ENCODE measurements around the gene EMID1. TPM values are rescaled to one million over a fixed set of nuclear protein-coding genes. Genes with fewer than 3 reads are reported as not detected.

The EMID1 gene
- total RNA-seq, 1 donor from 2014 or later, result 10.4 TPM

DNA sequence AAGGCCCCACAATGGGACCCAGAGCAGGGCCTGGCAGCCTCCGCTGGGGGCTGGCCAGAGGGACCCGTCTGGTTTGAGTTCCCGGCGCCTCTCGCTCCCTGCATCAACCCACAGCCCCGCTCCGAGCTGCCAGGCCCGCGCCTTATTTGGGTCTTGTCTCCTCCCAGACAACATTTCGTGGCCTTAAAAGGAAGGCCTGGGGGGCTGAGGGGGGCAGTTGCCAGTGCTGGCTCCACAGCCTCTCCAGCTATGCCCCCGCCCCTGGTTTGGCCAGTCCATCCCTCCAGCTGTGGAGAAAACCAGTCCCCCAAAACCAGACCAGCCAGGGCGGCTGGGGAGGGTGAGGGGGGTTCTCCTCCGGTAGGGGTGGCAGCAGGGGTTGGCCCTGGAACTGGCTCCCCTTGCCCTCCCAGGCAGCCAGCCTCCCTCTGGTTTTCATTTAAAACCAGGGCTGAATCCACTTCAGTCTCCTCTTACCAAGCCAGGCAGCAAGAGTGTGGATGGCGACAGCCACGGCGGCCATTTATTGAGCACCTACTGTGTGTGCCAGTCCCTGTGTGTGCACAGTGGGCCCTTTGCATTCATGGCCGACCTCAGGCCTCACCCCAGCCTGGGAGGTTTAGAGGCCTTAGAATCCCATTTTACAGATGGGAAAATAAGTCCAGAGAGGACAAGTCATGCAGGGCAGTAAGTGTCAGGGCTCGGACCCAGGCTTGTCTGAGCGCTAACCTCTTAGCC is 18.6 kb downstream of the EMID1 start:
- Mint-ChIP-seq H3K36me3 (ENCODE audit: low read depth) (no peaks in the 10 kb centered on the region), H3K9me3 (no peaks in the 10 kb centered on the region), H3K27me3 (ENCODE audit: low read depth) (peaks cover 2% of the 10 kb centered on the region), H3K4me1 (peaks cover 15% of the 10 kb centered on the region), H3K27ac (ENCODE audit: unreplicated experiment) (no peak overlapping the region), H3K4me3 (no peak overlapping the region)
- TF ChIP-seq, protein P1, sequence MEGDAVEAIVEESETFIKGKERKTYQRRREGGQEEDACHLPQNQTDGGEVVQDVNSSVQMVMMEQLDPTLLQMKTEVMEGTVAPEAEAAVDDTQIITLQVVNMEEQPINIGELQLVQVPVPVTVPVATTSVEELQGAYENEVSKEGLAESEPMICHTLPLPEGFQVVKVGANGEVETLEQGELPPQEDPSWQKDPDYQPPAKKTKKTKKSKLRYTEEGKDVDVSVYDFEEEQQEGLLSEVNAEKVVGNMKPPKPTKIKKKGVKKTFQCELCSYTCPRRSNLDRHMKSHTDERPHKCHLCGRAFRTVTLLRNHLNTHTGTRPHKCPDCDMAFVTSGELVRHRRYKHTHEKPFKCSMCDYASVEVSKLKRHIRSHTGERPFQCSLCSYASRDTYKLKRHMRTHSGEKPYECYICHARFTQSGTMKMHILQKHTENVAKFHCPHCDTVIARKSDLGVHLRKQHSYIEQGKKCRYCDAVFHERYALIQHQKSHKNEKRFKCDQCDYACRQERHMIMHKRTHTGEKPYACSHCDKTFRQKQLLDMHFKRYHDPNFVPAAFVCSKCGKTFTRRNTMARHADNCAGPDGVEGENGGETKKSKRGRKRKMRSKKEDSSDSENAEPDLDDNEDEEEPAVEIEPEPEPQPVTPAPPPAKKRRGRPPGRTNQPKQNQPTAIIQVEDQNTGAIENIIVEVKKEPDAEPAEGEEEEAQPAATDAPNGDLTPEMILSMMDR (conservative IDR thresholded peaks at IDR 0.05), result no peak
- DNase-seq (ENCODE audit: low read depth, low spot score), result no peak

- H3K9me3 Mint-ChIP-seq, result no peaks in the 10 kb centered on the region
- TF ChIP-seq, protein P1 (conservative IDR thresholded peaks at IDR 0.05), result no peak
- peaks cover 2% of the 10 kb centered on the region for H3K27me3 Mint-ChIP-seq (ENCODE audit: low read depth)
- H3K4me3 Mint-ChIP-seq, result no peak overlapping the region
- no peaks in the 10 kb centered on the region for H3K36me3 Mint-ChIP-seq (ENCODE audit: low read depth)
- peak overlapping the region; percentile 50 for H3K27ac Mint-ChIP-seq (ENCODE audit: unreplicated experiment)
- no peak for DNase-seq (ENCODE audit: low read depth, low spot score)
- peaks cover 15% of the 10 kb centered on the region for H3K4me1 Mint-ChIP-seq
These were observed 19.2 kb downstream of the EMID1 start for GRCh38 chr22:29224859-29225410.

DNA sequence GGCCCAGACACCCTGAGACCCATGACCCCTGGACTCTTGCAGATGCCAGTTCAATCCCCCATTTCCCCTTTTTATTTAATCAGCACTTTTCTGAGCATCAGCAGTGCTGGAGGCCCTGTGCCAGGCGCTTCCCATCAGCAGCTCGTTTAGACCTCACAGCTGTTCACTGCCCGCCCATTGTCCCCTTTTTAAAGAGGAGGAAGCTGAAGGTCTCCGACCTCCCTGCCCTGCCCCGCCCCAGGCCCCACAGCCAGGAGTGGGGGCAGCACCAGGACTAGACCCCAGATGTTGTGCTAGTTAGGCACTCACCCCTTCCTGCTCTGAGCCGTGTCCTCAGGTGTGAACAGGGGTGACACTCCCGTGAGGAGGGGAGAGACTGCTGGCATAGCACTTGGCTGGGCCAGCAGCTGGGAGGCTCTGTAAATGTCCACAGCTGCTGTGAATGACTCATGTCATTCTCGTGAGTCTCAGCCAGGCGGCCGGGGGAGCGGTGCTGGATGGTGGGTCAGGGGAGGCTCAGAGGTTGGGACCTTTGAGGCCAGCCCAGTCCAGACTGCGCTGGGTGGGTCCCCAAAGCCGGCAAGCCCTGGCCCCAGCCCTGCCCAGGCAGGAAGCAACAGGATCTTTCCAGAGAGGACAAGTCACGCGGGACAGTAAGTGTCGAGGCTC is 19.9 kb downstream of the EMID1 start:
- no peak for DNase-seq (ENCODE audit: low read depth, low spot score)
- no peaks in the 10 kb centered on the region for H3K9me3 Mint-ChIP-seq
- H3K4me1 Mint-ChIP-seq, result peaks cover 15% of the 10 kb centered on the region
- H3K27ac Mint-ChIP-seq (ENCODE audit: unreplicated experiment), result peak overlapping the region; percentile 50
- H3K36me3 Mint-ChIP-seq (ENCODE audit: low read depth), result no peaks in the 10 kb centered on the region
- TF ChIP-seq, protein P1 (conservative IDR thresholded peaks at IDR 0.05), result no peak
- no peak overlapping the region for H3K4me3 Mint-ChIP-seq
- H3K27me3 Mint-ChIP-seq (ENCODE audit: low read depth), result peaks cover 2% of the 10 kb centered on the region

- Mint-ChIP-seq H3K36me3 (ENCODE audit: low read depth) (no peaks in the 10 kb centered on the region), H3K9me3 (no peaks in the 10 kb centered on the region), H3K27ac (ENCODE audit: unreplicated experiment) (no peak overlapping the region), H3K27me3 (ENCODE audit: low read depth) (peaks cover 2% of the 10 kb centered on the region), H3K4me3 (no peak overlapping the region), H3K4me1 (peaks cover 15% of the 10 kb centered on the region)
- no peak for DNase-seq (ENCODE audit: low read depth, low spot score)
- TF ChIP-seq, protein P1 (conservative IDR thresholded peaks at IDR 0.05), result no peak
These were observed 20.8 kb downstream of the EMID1 start for GRCh38 chr22:29226351-29226981.

- Mint-ChIP-seq H3K36me3 (ENCODE audit: low read depth) (peaks cover 3% of the 10 kb centered on the region), H3K4me3 (no peak overlapping the region), H3K4me1 (peaks cover 4% of the 10 kb centered on the region), H3K9me3 (peaks cover 3% of the 10 kb centered on the region), H3K27me3 (ENCODE audit: low read depth) (peaks cover 2% of the 10 kb centered on the region), H3K27ac (ENCODE audit: unreplicated experiment) (no peak overlapping the region)
- no peak for DNase-seq (ENCODE audit: low read depth, low spot score)
- TF ChIP-seq, protein P1 (conservative IDR thresholded peaks at IDR 0.05), result no peak
These were observed 25.5 kb downstream of the EMID1 start for GRCh38 chr22:29230972-29231875.
